Astrocyte (in vitro differentiated cells and primary cell): Measurements from ENCODE around the gene SERPINA10. TPM values are rescaled to one million over a fixed set of nuclear protein-coding genes. Genes with fewer than 3 reads are reported as not detected.

Experiments used
- DNase-seq: peaks from one replicate; pipeline ENCODE4 v3.0.0-alpha.2; 2010; ENCODE audit warnings: low read depth
- FAIRE-seq: peaks from 2 replicates; lab custom pipeline; 2011; peaks lifted over from hg19 to GRCh38; lab: Jason Lieb, UNC
- H2AFZ ChIP-seq: 2 replicates; pipeline ENCODE4 v1.6.0; 2012; ENCODE audit warnings: low read depth, low read length, inconsistent platforms
- H3K27ac ChIP-seq: 2 replicates; pipeline ENCODE4 v1.5.1; 2011; ENCODE audit warnings: low read depth, low read length, inconsistent platforms
- H3K27me3 ChIP-seq: 2 replicates; pipeline ENCODE4 v1.6.0; 2011; ENCODE audit warnings: low read length, inconsistent platforms; ENCODE audit not compliant: insufficient read depth
- H3K36me3 ChIP-seq: 2 replicates; pipeline ENCODE4 v1.5.1; 2011; ENCODE audit warnings: low read length, inconsistent platforms; ENCODE audit not compliant: insufficient read depth
- H3K4me1 ChIP-seq: 2 replicates; pipeline ENCODE4 v1.5.1; 2011; ENCODE audit warnings: low read length, inconsistent platforms; ENCODE audit not compliant: insufficient read depth
- H3K4me2 ChIP-seq: 2 replicates; pipeline ENCODE4 v1.6.0; 2012; ENCODE audit warnings: low read length, inconsistent platforms
- H3K4me3 ChIP-seq: 2 replicates; pipeline ENCODE4 v1.5.1; 2011; ENCODE audit warnings: low read depth, mild to moderate bottlenecking, low read length, inconsistent platforms; ENCODE audit not compliant: insufficient read depth
- H3K79me2 ChIP-seq: 2 replicates; pipeline ENCODE4 v1.6.0; 2012; ENCODE audit warnings: mild to moderate bottlenecking, low read length, inconsistent platforms; ENCODE audit not compliant: insufficient read depth
- H3K9ac ChIP-seq: 2 replicates; pipeline ENCODE4 v1.6.0; 2012; ENCODE audit warnings: mild to moderate bottlenecking, low read length, inconsistent platforms
- H3K9me3 ChIP-seq: 2 replicates; pipeline ENCODE4 v1.5.1; 2012; ENCODE audit warnings: low read depth, mild to moderate bottlenecking, low read length, inconsistent platforms; ENCODE audit not compliant: insufficient read depth
- H4K20me1 ChIP-seq: 2 replicates; pipeline ENCODE4 v1.6.0; 2012; ENCODE audit warnings: low read length, inconsistent platforms; ENCODE audit not compliant: insufficient read depth
- H3K27ac Mint-ChIP-seq: one replicate; pipeline ENCODE4 v1.8.0; 2021; ENCODE audit warnings: mild to moderate bottlenecking, mixed read lengths; ENCODE audit not compliant: unreplicated experiment
- H3K27me3 Mint-ChIP-seq: one replicate; pipeline ENCODE4 v1.8.0; 2021; ENCODE audit warnings: low read depth, mixed read lengths; ENCODE audit not compliant: unreplicated experiment
- H3K36me3 Mint-ChIP-seq: one replicate; pipeline ENCODE4 v1.8.0; 2021; ENCODE audit warnings: low read depth, mixed read lengths; ENCODE audit not compliant: unreplicated experiment
- H3K4me1 Mint-ChIP-seq: one replicate; pipeline ENCODE4 v1.8.0; 2021; ENCODE audit warnings: low read depth, mixed read lengths; ENCODE audit not compliant: unreplicated experiment
- H3K4me3 Mint-ChIP-seq: one replicate; pipeline ENCODE4 v1.8.0; 2021; ENCODE audit warnings: mild to moderate bottlenecking, moderate library complexity, mixed read lengths; ENCODE audit not compliant: unreplicated experiment
- H3K9me3 Mint-ChIP-seq: one replicate; pipeline ENCODE4 v1.8.0; 2021; ENCODE audit warnings: mild to moderate bottlenecking, mixed read lengths; ENCODE audit not compliant: unreplicated experiment
- EZH2 ChIP-seq: IDR thresholded peaks from 2 replicates; pipeline ENCODE4 v1.6.1; 2012; ENCODE audit warnings: mild to moderate bottlenecking, low read length, inconsistent platforms; ENCODE audit not compliant: insufficient read depth
- total RNA-seq: library from RNA; stranded (reverse); gene quantifications from 2 replicates; pipeline ENCODE4 v1.2.1, GENCODE V29; 2021
- TF ChIP-seq, protein P1 (sequence below): IDR thresholded peaks from 2 replicates; pipeline ENCODE4 v1.5.1; 2011; ENCODE audit warnings: low read depth, mild to moderate bottlenecking, inconsistent platforms, low read length, moderate library complexity; ENCODE audit not compliant: insufficient read depth

SERPINA10 gene
- total RNA-seq, 1 donor from 2014 or later, result not detected

DNA sequence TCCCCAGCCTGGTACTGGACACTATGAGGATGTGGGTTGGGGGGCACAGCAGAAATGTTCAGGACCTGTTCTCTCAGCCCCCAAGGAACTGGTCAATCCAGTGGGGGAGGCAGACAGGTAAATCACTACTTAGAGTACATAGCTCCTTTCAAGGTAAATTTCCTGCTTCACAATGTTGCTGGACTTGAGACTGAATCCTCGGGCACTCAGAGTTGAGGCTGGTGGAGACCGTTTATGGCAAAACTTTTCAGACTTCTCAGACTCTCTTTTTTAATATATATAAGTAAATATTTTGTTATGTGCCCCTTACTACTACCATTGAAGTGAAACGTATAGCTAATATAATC is 483 bp upstream of the SERPINA10 start:
- Mint-ChIP-seq H3K4me3 (no peak overlapping the region), H3K27me3 (peaks cover 14% of the 10 kb centered on the region), H3K27ac (no peak overlapping the region), H3K4me1 (no peaks in the 10 kb centered on the region), H3K9me3 (peaks cover 3% of the 10 kb centered on the region), H3K36me3 (peaks cover 4% of the 10 kb centered on the region)
- no peak overlapping the region for H2AFZ ChIP-seq
- TF ChIP-seq, protein P1, sequence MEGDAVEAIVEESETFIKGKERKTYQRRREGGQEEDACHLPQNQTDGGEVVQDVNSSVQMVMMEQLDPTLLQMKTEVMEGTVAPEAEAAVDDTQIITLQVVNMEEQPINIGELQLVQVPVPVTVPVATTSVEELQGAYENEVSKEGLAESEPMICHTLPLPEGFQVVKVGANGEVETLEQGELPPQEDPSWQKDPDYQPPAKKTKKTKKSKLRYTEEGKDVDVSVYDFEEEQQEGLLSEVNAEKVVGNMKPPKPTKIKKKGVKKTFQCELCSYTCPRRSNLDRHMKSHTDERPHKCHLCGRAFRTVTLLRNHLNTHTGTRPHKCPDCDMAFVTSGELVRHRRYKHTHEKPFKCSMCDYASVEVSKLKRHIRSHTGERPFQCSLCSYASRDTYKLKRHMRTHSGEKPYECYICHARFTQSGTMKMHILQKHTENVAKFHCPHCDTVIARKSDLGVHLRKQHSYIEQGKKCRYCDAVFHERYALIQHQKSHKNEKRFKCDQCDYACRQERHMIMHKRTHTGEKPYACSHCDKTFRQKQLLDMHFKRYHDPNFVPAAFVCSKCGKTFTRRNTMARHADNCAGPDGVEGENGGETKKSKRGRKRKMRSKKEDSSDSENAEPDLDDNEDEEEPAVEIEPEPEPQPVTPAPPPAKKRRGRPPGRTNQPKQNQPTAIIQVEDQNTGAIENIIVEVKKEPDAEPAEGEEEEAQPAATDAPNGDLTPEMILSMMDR, result no peak
- no peak for TF ChIP-seq EZH2
- H3K4me1 ChIP-seq, result no peaks in the 10 kb centered on the region
- no peaks in the 10 kb centered on the region for H3K27me3 ChIP-seq
- no peak overlapping the region for H3K27ac ChIP-seq
- no peaks in the 10 kb centered on the region for H3K79me2 ChIP-seq
- H3K4me2 ChIP-seq, result no peak overlapping the region
- FAIRE-seq (no peak), DNase-seq (no peak)
- no peaks in the 10 kb centered on the region for H3K36me3 ChIP-seq
- no peaks in the 10 kb centered on the region for H3K9me3 ChIP-seq
- H3K4me3 ChIP-seq, result no peak overlapping the region
- H4K20me1 ChIP-seq, result no peaks in the 10 kb centered on the region
- H3K9ac ChIP-seq, result no peak overlapping the region

- Histone ChIP-seq H3K79me2 (no peaks in the 10 kb centered on the region), H4K20me1 (no peaks in the 10 kb centered on the region), H3K4me3 (no peak overlapping the region), H3K9me3 (no peaks in the 10 kb centered on the region), H3K4me1 (no peaks in the 10 kb centered on the region), H2AFZ (no peak overlapping the region), H3K27me3 (no peaks in the 10 kb centered on the region), H3K4me2 (no peak overlapping the region), H3K36me3 (no peaks in the 10 kb centered on the region), H3K9ac (no peak overlapping the region), H3K27ac (no peak overlapping the region)
- TF ChIP-seq, protein P1, result no peak
- no peak for TF ChIP-seq EZH2
- peaks cover 2% of the 10 kb centered on the region for H3K9me3 Mint-ChIP-seq
- H3K36me3 Mint-ChIP-seq, result peaks cover 4% of the 10 kb centered on the region
- FAIRE-seq (no peak), DNase-seq (no peak)
- no peaks in the 10 kb centered on the region for H3K4me1 Mint-ChIP-seq
- peaks cover 14% of the 10 kb centered on the region for H3K27me3 Mint-ChIP-seq
- no peak overlapping the region for H3K27ac Mint-ChIP-seq
- no peak overlapping the region for H3K4me3 Mint-ChIP-seq
Measured at GRCh38 chr14:94292526-94292871, 569 bp downstream of the SERPINA10 start.

DNA sequence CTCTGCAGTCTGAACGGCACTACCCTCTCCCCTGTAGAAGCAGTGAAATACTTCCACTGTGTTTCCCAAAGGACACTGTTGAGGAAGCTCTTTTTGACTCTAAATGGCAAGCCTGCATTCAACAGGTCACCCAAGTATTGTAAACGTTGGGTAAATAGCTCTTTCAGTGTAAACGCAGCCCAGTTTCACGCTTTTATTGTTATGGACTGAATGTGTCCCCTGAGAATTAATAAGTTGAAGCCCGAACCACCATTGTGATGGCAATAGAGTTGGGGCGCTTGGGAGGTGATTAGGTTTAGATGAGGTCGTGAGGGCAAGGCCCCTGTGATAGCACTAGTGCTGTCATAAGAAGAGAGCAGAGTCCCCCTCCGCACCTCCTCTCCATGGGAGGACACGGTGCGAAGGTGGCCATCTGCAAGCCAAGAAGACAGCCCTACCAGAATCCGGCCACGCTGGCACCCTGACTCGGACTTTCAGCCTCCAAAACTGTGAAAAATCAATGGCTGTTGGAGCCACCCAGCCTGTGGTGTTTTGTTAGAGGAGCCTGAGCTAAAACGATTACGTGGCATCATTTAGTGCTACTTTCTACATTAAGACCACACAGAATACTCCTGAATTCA is 1.1 kb downstream of the SERPINA10 start:
- Mint-ChIP-seq H3K27me3 (peaks cover 14% of the 10 kb centered on the region), H3K9me3 (peaks cover 2% of the 10 kb centered on the region), H3K27ac (no peak overlapping the region), H3K36me3 (peaks cover 4% of the 10 kb centered on the region), H3K4me1 (no peaks in the 10 kb centered on the region), H3K4me3 (no peak overlapping the region)
- Histone ChIP-seq H3K4me2 (no peak overlapping the region), H3K9me3 (no peaks in the 10 kb centered on the region), H3K27me3 (no peaks in the 10 kb centered on the region), H3K4me3 (no peak overlapping the region), H4K20me1 (no peaks in the 10 kb centered on the region), H2AFZ (no peak overlapping the region), H3K4me1 (no peaks in the 10 kb centered on the region), H3K9ac (no peak overlapping the region), H3K27ac (no peak overlapping the region), H3K79me2 (no peaks in the 10 kb centered on the region), H3K36me3 (no peaks in the 10 kb centered on the region)
- FAIRE-seq (no peak), DNase-seq (no peak)
- TF ChIP-seq, protein P1, result no peak
- no peak for TF ChIP-seq EZH2
